Central memory CD8-positive, alpha-beta T cell (primary cell): Measurements from ENCODE around the gene FAM181A.

ENCODE experiments used
- ATAC-seq: fragments of 150-1000 bp; cut with Tn5 transposase; replicated peaks from 2 replicates; pipeline ENCODE4 v1.10.0; 2022; ENCODE audit warnings: mild to moderate bottlenecking, moderate FRiP score, moderate number of reproducible peaks; ENCODE audit not compliant: poor library complexity, severe bottlenecking; ENCODE audit errors: extremely low read depth
- DNase-seq, 2 donors: peaks; one replicate each; pipeline ENCODE4 v3.0.0; 2021; ENCODE audit warnings: low spot score in 2 of 2
- H3K27ac Mint-ChIP-seq: one replicate; pipeline ENCODE4 v1.8.0; 2022; ENCODE audit warnings: low read depth, mild to moderate bottlenecking, moderate library complexity, mixed read lengths
- H3K27me3 Mint-ChIP-seq: one replicate; pipeline ENCODE4 v1.8.0; 2022; ENCODE audit warnings: mixed read lengths
- H3K36me3 Mint-ChIP-seq: one replicate; pipeline ENCODE4 v1.8.0; 2022; ENCODE audit warnings: mild to moderate bottlenecking, moderate library complexity, mixed read lengths; ENCODE audit not compliant: insufficient read depth
- H3K4me1 Mint-ChIP-seq: one replicate; pipeline ENCODE4 v1.8.0; 2022; ENCODE audit warnings: mixed read lengths
- H3K4me3 Mint-ChIP-seq: one replicate; pipeline ENCODE4 v1.8.0; 2022; ENCODE audit warnings: mild to moderate bottlenecking, moderate library complexity, mixed read lengths
- H3K9me3 Mint-ChIP-seq: one replicate; pipeline ENCODE4 v1.8.0; 2022; ENCODE audit warnings: mixed read lengths

Gene FAM181A

GRCh38 chr14:93967637-93968250, 40.6 kb downstream of the FAM181A start:
- Mint-ChIP-seq H3K4me3 (no peak overlapping the region), H3K9me3 (peaks cover 6% of the 10 kb centered on the region), H3K4me1 (peaks cover 65% of the 10 kb centered on the region), H3K36me3 (peaks cover 12% of the 10 kb centered on the region), H3K27ac (no peak overlapping the region), H3K27me3 (no peaks in the 10 kb centered on the region)
- DNase-seq (no peak), ATAC-seq (no peak)

GRCh38 chr14:93969082-93969828, 42.1 kb downstream of the FAM181A start:
- H3K27me3 Mint-ChIP-seq: no peaks in the 10 kb centered on the region
- DNase-seq: no peak
- ATAC-seq: no peak
- H3K4me3 Mint-ChIP-seq: no peak overlapping the region
- H3K9me3 Mint-ChIP-seq: peaks cover 6% of the 10 kb centered on the region
- peaks cover 51% of the 10 kb centered on the region for H3K4me1 Mint-ChIP-seq
- H3K36me3 Mint-ChIP-seq: peaks cover 1% of the 10 kb centered on the region
- peak overlapping the region; percentile 74 for H3K27ac Mint-ChIP-seq

- Mint-ChIP-seq H3K4me1 (peaks cover 42% of the 10 kb centered on the region), H3K9me3 (no peaks in the 10 kb centered on the region), H3K27ac (peak overlapping the region; percentile 83), H3K4me3 (peak overlapping the region; percentile 85), H3K27me3 (no peaks in the 10 kb centered on the region), H3K36me3 (peaks cover 1% of the 10 kb centered on the region)
- DNase-seq (peak; percentile 61 to 65), ATAC-seq (peak; percentile 95)
These were observed 43.4 kb downstream of the FAM181A start for GRCh38 chr14:93970585-93970964.

DNA sequence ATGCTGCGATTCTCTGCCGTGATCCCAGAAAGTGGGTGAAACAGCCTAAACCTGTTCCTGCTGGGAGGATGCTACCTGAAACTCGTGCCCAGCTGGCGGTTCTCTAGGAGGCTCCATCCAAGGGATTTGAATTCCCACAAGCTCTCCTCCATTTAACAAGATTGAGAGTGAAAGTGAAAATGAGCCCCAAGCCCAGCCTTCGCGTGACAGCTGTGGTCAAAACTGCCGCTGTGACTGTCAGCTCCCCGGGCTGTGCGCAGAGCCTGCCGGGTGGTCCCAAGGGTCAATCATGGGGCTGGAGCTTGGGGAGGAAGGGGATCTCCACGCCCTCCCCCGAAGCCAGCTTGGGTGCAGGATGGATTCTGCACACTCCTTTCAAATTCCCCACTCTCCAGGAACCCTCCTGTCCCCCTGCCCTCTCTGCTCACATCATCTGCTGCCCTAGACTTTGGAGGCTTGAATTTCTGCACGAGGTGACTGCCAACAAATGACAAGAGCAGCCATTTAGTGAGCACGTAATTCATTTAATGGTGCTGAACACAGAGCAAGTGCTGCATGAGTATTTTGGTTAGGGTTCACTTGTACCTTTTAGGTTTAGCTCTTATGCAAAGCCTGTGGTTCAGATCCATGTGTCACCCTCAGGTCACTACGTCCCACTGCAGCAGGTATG, 44.0 kb downstream of the FAM181A start:
- H3K27me3 Mint-ChIP-seq: no peaks in the 10 kb centered on the region
- H3K27ac Mint-ChIP-seq: peak overlapping the region; percentile 83
- ATAC-seq (peak; percentile 64), DNase-seq (no peak)
- H3K9me3 Mint-ChIP-seq: no peaks in the 10 kb centered on the region
- peak overlapping the region; percentile 85 for H3K4me3 Mint-ChIP-seq
- peaks cover under 1% of the 10 kb centered on the region for H3K36me3 Mint-ChIP-seq
- peaks cover 42% of the 10 kb centered on the region for H3K4me1 Mint-ChIP-seq

DNA sequence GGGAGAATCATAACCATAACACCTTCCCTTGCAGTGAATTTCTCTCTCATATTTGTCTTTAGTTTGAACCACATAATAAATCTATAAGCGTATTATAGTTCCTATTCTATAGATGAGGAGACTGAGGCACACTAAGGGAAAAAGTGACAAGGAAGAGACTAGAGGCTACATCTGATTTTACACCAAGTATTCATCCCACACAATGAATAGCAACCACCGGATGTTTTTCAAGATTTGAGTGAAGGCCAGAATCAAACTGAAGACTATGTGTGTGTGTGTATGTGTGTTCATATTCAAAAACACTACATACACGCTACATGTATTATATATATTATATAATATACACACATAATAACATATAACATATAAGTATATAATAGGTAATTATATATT, 44.5 kb downstream of the FAM181A start:
- DNase-seq (no peak), ATAC-seq (no peak)
- no peaks in the 10 kb centered on the region for H3K36me3 Mint-ChIP-seq
- peak overlapping the region; percentile 83 for H3K27ac Mint-ChIP-seq
- H3K4me3 Mint-ChIP-seq: peak overlapping the region; percentile 85
- peaks cover 44% of the 10 kb centered on the region for H3K4me1 Mint-ChIP-seq
- H3K27me3 Mint-ChIP-seq: no peaks in the 10 kb centered on the region
- peaks cover 2% of the 10 kb centered on the region for H3K9me3 Mint-ChIP-seq

DNA sequence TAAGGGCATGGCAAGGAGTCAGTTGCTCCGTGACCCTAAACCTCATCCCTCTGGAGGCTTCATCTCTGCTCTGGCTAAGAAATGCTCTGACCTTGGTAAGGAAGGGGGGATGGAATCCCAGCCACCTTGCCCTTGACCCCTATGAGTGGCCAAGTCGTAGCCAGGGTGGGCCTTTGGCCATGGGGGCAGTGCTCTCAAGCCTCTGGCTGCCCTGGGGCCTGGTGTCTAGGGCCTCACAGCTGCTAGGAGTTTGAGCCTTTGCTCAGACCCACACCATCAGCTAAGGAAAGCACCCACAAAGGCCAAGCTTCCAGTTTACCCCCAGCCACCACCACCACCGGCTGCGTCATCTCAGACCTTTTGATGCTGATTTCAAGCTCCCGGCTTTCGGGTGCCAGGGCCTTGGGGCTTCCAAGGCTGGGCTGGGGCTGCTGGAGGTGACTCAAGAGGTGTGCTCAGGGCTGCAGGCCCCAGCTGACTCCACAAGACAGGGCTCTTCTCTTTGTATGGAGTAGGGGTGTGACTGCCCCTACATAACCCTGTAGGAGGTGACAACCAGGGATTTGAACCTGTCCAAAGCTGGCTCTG, 45.6 kb downstream of the FAM181A start:
- H3K36me3 Mint-ChIP-seq: peaks cover 2% of the 10 kb centered on the region
- ATAC-seq (no peak), DNase-seq (no peak)
- H3K27ac Mint-ChIP-seq: no peak overlapping the region
- H3K9me3 Mint-ChIP-seq: peaks cover 5% of the 10 kb centered on the region
- H3K27me3 Mint-ChIP-seq: no peaks in the 10 kb centered on the region
- no peak overlapping the region for H3K4me3 Mint-ChIP-seq
- H3K4me1 Mint-ChIP-seq: peaks cover 54% of the 10 kb centered on the region

GRCh38 chr14:93973607-93974006, 46.5 kb downstream of the FAM181A start:
- H3K4me3 Mint-ChIP-seq: no peak overlapping the region
- H3K4me1 Mint-ChIP-seq: peaks cover 59% of the 10 kb centered on the region
- H3K27me3 Mint-ChIP-seq: no peaks in the 10 kb centered on the region
- peaks cover 6% of the 10 kb centered on the region for H3K36me3 Mint-ChIP-seq
- ATAC-seq: no peak
- H3K27ac Mint-ChIP-seq: no peak overlapping the region
- DNase-seq: no peak
- peaks cover 5% of the 10 kb centered on the region for H3K9me3 Mint-ChIP-seq

DNA sequence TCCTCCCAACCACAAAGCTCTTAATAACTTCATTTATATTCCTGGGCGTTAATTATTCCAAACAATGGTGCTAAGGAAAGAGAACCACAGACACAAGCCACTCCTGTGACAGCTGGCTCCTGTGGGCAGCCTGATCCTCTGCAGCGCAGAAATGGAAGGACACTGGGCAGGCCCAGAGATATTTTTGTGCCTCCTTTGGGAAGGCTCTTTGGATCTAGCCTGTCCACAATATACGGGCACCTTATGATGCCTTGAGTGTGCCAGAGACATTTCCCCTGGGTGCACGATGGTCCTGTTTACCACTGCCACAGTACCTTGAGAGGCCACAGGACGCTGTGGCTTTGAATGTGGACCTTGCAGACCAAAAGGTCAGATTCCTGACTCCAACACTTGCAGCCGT, 47.2 kb downstream of the FAM181A start:
- H3K36me3 Mint-ChIP-seq: peaks cover 6% of the 10 kb centered on the region
- H3K4me1 Mint-ChIP-seq: peaks cover 59% of the 10 kb centered on the region
- ATAC-seq (no peak), DNase-seq (no peak)
- no peaks in the 10 kb centered on the region for H3K27me3 Mint-ChIP-seq
- peaks cover 5% of the 10 kb centered on the region for H3K9me3 Mint-ChIP-seq
- no peak overlapping the region for H3K4me3 Mint-ChIP-seq
- no peak overlapping the region for H3K27ac Mint-ChIP-seq

GRCh38 chr14:93974833-93975232, 47.7 kb downstream of the FAM181A start:
- no peak for ATAC-seq
- Mint-ChIP-seq H3K27me3 (no peaks in the 10 kb centered on the region), H3K9me3 (peaks cover 5% of the 10 kb centered on the region), H3K4me3 (no peak overlapping the region), H3K36me3 (peaks cover 6% of the 10 kb centered on the region), H3K27ac (no peak overlapping the region), H3K4me1 (peaks cover 60% of the 10 kb centered on the region)
- no peak for DNase-seq

DNA sequence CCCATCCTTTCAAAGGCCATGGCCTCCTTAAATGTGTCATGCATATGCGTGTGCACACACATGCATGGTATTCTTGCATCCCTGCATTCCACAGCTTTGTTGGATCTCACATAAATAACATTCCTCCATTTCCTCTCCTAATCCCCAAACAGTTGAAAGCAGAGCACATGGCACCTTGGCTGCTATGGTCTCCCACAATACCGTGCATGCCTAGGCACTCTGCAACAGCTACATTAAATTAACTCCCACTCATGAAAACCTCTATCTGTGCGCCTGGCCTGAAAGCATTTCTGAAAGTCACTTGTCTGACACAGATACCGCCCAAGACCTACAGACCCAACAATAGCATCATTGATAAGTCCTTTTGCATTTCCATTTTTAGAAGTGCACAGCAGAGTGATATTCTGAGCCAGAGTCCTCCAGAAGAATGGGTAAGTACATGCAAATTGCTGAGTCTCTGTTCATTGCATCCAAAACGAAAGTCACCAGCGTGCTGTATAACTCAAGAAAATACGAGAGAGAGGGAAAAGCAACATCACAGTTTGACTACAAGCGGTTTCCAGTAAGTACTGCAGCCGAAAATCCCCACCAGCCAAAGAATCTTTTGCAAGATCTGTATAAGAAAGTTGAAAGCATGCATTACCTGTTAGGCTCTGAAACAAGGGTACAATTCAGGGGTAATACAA, 48.8 kb downstream of the FAM181A start:
- DNase-seq (no peak), ATAC-seq (no peak)
- peak overlapping the region; percentile 60 for H3K4me3 Mint-ChIP-seq
- H3K36me3 Mint-ChIP-seq: peaks cover 9% of the 10 kb centered on the region
- H3K27me3 Mint-ChIP-seq: no peaks in the 10 kb centered on the region
- H3K9me3 Mint-ChIP-seq: peaks cover 5% of the 10 kb centered on the region
- peak overlapping the region; percentile 45 for H3K27ac Mint-ChIP-seq
- H3K4me1 Mint-ChIP-seq: peaks cover 62% of the 10 kb centered on the region

DNA sequence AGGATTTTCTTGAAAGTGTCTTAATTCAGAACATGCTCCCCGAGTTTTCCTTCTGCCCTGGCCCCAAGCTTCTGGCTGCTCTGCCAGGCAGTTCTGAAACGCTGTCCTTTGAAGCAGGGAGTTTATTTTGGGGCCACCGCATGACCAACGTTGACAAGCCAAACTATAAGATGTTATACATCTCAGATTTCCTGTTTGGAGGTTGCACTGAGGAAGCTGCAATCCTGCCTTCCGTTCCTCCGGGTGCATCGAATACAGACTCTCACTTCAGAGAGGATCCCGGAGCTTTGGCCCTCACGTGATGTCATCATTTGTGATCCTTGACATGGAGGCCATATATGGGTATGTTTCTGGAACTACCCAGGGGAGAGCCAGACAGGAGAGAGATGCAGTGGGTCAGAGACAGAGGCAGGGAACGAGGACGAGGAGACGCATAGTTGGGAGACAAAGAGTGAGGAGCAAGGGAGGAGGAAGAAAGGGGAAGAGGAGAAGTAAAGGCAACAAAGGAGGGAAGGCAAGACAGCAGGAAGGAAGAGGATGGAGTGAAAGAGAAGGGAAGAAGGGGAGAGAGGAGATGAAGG, 49.4 kb downstream of the FAM181A start, which contains the start of gene ASB2:
Gene ASB2 (minus strand): TSS at position 94 of the 581 bp plus-strand sequence. CDS start 12,031 bp downstream, outside the sequence.
- Mint-ChIP-seq H3K9me3 (peaks cover 5% of the 10 kb centered on the region), H3K4me1 (peaks cover 56% of the 10 kb centered on the region), H3K27me3 (no peaks in the 10 kb centered on the region), H3K4me3 (peak within 1 kb of the TSS; percentile 65), H3K27ac (peak within 1 kb of the TSS; percentile 83), H3K36me3 (peaks cover 9% of the 10 kb centered on the region)
- ATAC-seq (no peak), DNase-seq (no peak)

DNA sequence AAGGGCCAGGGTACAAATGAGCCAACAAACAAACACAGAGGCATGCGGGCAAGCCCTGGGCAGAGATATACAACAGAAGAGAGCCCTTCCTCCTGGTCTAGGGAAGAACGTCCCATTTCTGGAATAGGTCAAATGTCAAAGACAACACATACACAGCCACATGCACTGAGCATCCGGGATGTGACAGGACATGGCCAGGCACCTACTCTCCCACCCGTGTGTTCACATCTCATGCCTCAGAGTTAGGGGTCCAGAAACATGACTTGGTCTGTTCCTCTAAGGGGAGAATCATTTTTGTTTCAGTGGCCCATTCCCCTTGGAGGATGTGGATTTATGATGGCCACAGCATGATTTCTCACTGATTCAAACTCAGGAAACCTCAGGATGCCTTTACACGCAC, 50.0 kb downstream of the FAM181A start:
- H3K27ac Mint-ChIP-seq: peak overlapping the region; percentile 83
- H3K36me3 Mint-ChIP-seq: peaks cover 9% of the 10 kb centered on the region
- no peaks in the 10 kb centered on the region for H3K27me3 Mint-ChIP-seq
- ATAC-seq: no peak
- peak overlapping the region; percentile 65 for H3K4me3 Mint-ChIP-seq
- no peak for DNase-seq
- H3K9me3 Mint-ChIP-seq: peaks cover 5% of the 10 kb centered on the region
- peaks cover 50% of the 10 kb centered on the region for H3K4me1 Mint-ChIP-seq
